ENCODE measurements around the gene FAM53B.

The FAM53B gene

GRCh38 chr10:124647421-124648130 is 96.6 kb downstream of the FAM53B start:
- peak; percentile 38 to 55 for DNase-seq (ENCODE audit: low read depth in 2 of 2)

GRCh38 chr10:124646483-124647352 is 97.5 kb downstream of the FAM53B start:
- no peak for DNase-seq (ENCODE audit: low read depth in 2 of 2)

GRCh38 chr10:124645467-124646095 is 98.6 kb downstream of the FAM53B start:
- DNase-seq (ENCODE audit: low read depth in 2 of 2): no peak

GRCh38 chr10:124644771-124645415 is 99.3 kb downstream of the FAM53B start:
- DNase-seq (ENCODE audit: low read depth in 2 of 2): no peak

GRCh38 chr10:124644236-124644635 is 99.9 kb downstream of the FAM53B start:
- DNase-seq (ENCODE audit: low read depth in 2 of 2): no peak

- no peak for DNase-seq (ENCODE audit: low read depth in 2 of 2)
Observed at GRCh38 chr10:124643330-124644009, 100.7 kb downstream of the FAM53B start.

GRCh38 chr10:124642088-124642710 is 102.0 kb downstream of the FAM53B start:
- no peak for DNase-seq (ENCODE audit: low read depth in 2 of 2)

GRCh38 chr10:124641282-124642087 is 102.7 kb downstream of the FAM53B start:
- peak; percentile 32 to 33 for DNase-seq (ENCODE audit: low read depth in 2 of 2)

- DNase-seq (ENCODE audit: low read depth in 2 of 2): no peak
Observed at GRCh38 chr10:124640538-124641231, 103.5 kb downstream of the FAM53B start.

- DNase-seq (ENCODE audit: low read depth in 2 of 2): no peak
Observed at GRCh38 chr10:124640056-124640455, 104.1 kb downstream of the FAM53B start.

GRCh38 chr10:124639646-124640045 is 104.5 kb downstream of the FAM53B start:
- DNase-seq (ENCODE audit: low read depth in 2 of 2): no peak

GRCh38 chr10:124639206-124639605 is 105.0 kb downstream of the FAM53B start:
- no peak for DNase-seq (ENCODE audit: low read depth in 2 of 2)

GRCh38 chr10:124637746-124638145 is 106.4 kb downstream of the FAM53B start:
- no peak for DNase-seq (ENCODE audit: low read depth in 2 of 2)

- no peak for DNase-seq (ENCODE audit: low read depth in 2 of 2)
Observed at GRCh38 chr10:124637091-124637700, 107.0 kb downstream of the FAM53B start.

GRCh38 chr10:124636271-124636995 is 107.7 kb downstream of the FAM53B start:
- no peak for DNase-seq (ENCODE audit: low read depth in 2 of 2)

- DNase-seq (ENCODE audit: low read depth in 2 of 2): no peak
Observed at GRCh38 chr10:124632566-124632965, 111.6 kb downstream of the FAM53B start.

GRCh38 chr10:124632064-124632531 is 112.1 kb downstream of the FAM53B start:
- DNase-seq (ENCODE audit: low read depth in 2 of 2): no peak

GRCh38 chr10:124630551-124630950 is 113.6 kb downstream of the FAM53B start:
- no peak for DNase-seq (ENCODE audit: low read depth in 2 of 2)
